Measurements from ENCODE around the gene SAP30BP. TPM values are rescaled to one million over a fixed set of nuclear protein-coding genes. Genes with fewer than 3 reads are reported as not detected.

Gene SAP30BP
- total RNA-seq, 2 donors from 2014 or later, result 96.5 to 113 TPM

DNA sequence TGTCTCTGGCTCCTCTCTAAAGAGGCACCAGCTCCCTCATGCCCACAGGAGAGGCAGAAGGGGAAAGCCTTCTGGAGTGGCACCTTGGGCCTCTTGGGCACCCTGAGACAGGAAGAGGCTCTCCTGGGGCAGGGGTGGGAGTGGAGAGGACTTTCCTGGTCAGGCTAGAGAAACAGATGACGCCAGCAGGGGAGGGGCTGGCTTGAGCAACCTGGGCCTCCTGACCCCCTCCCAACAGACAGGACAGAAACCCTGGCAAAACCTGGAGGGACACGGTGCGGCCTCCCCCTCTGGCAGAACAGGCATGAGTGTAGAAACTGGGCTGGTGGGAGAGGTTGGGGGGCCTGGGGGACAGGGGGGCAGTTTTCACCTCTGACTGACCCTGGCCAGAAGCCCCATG, 27.8 kb upstream of the SAP30BP start:
- no peak overlapping the region for H3K4me3 ChIP-seq (ENCODE audit: low read length)
- peaks cover 5% of the 10 kb centered on the region for H3K4me1 Mint-ChIP-seq
- 94 to 100% methylated on average over 3 of the region's 3 CpGs for WGBS, 2 experiments (ENCODE audit: insufficient coverage in 1 of 2, insufficient read length in 1 of 2)

GRCh38 chr17:75639771-75640555, 27.2 kb upstream of the SAP30BP start:
- H3K27ac ChIP-seq (ENCODE audit: low read depth, low read length), result no peak overlapping the region
- H3K9me3 Mint-ChIP-seq, result no peaks in the 10 kb centered on the region
- peaks cover 2% of the 10 kb centered on the region for H3K4me1 Mint-ChIP-seq
- H3K27me3 Mint-ChIP-seq (ENCODE audit: insufficient read depth), result no peaks in the 10 kb centered on the region
- no peak overlapping the region for H3K4me3 Mint-ChIP-seq
- no peaks in the 10 kb centered on the region for H3K27me3 ChIP-seq (ENCODE audit: control insufficient read depth, insufficient read depth, low read length, poor library complexity, severe bottlenecking)
- TF ChIP-seq, protein P1, sequence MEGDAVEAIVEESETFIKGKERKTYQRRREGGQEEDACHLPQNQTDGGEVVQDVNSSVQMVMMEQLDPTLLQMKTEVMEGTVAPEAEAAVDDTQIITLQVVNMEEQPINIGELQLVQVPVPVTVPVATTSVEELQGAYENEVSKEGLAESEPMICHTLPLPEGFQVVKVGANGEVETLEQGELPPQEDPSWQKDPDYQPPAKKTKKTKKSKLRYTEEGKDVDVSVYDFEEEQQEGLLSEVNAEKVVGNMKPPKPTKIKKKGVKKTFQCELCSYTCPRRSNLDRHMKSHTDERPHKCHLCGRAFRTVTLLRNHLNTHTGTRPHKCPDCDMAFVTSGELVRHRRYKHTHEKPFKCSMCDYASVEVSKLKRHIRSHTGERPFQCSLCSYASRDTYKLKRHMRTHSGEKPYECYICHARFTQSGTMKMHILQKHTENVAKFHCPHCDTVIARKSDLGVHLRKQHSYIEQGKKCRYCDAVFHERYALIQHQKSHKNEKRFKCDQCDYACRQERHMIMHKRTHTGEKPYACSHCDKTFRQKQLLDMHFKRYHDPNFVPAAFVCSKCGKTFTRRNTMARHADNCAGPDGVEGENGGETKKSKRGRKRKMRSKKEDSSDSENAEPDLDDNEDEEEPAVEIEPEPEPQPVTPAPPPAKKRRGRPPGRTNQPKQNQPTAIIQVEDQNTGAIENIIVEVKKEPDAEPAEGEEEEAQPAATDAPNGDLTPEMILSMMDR (conservative IDR thresholded peaks at IDR 0.05), result peak; percentile 35
- H3K9me3 ChIP-seq (ENCODE audit: control insufficient read depth, low read length), result no peaks in the 10 kb centered on the region
- no peak overlapping the region for H3K27ac Mint-ChIP-seq
- H3K4me1 ChIP-seq (ENCODE audit: control insufficient read depth, insufficient read depth, low read length), result no peaks in the 10 kb centered on the region
- DNase-seq, result peak; percentile 61
- H3K36me3 Mint-ChIP-seq (ENCODE audit: low read depth), result peaks cover 9% of the 10 kb centered on the region
- peaks cover 10% of the 10 kb centered on the region for H3K36me3 ChIP-seq (ENCODE audit: control insufficient read depth, insufficient read depth, low read length)
- no peak overlapping the region for H3K4me3 ChIP-seq (ENCODE audit: low read length)
- 93% methylated on average over 26 to 30 of the region's 30 CpGs for WGBS, 2 experiments (ENCODE audit: insufficient coverage in 1 of 2, insufficient read length in 1 of 2)
- no peak overlapping the region for H3K9ac ChIP-seq (ENCODE audit: extremely low read depth, low read length, poor library complexity, severe bottlenecking)

More for the DNA sequence above, 27.8 kb upstream of the SAP30BP start:
- no peak overlapping the region for H3K4me3 Mint-ChIP-seq
- no peak overlapping the region for H3K27ac Mint-ChIP-seq
- H3K9ac ChIP-seq (ENCODE audit: extremely low read depth, low read length, poor library complexity, severe bottlenecking), result no peak overlapping the region
- DNase-seq, result peak; percentile 38
- H3K9me3 ChIP-seq (ENCODE audit: control insufficient read depth, low read length), result no peaks in the 10 kb centered on the region
- H3K27ac ChIP-seq (ENCODE audit: low read depth, low read length), result no peak overlapping the region
- H3K27me3 Mint-ChIP-seq (ENCODE audit: insufficient read depth), result no peaks in the 10 kb centered on the region
- H3K9me3 Mint-ChIP-seq, result no peaks in the 10 kb centered on the region
- H3K4me1 ChIP-seq (ENCODE audit: control insufficient read depth, insufficient read depth, low read length), result no peaks in the 10 kb centered on the region
- H3K27me3 ChIP-seq (ENCODE audit: control insufficient read depth, insufficient read depth, low read length, poor library complexity, severe bottlenecking), result no peaks in the 10 kb centered on the region
- H3K36me3 ChIP-seq (ENCODE audit: control insufficient read depth, insufficient read depth, low read length), result peaks cover 7% of the 10 kb centered on the region
- TF ChIP-seq, protein P1 (conservative IDR thresholded peaks at IDR 0.05), result no peak
- peaks cover 9% of the 10 kb centered on the region for H3K36me3 Mint-ChIP-seq (ENCODE audit: low read depth)

GRCh38 chr17:75640556-75641119, 26.5 kb upstream of the SAP30BP start:
- Histone ChIP-seq H3K27ac (ENCODE audit: low read depth, low read length) (no peak overlapping the region), H3K9ac (ENCODE audit: extremely low read depth, low read length, poor library complexity, severe bottlenecking) (no peak overlapping the region), H3K4me3 (ENCODE audit: low read length) (no peak overlapping the region), H3K9me3 (ENCODE audit: control insufficient read depth, low read length) (no peaks in the 10 kb centered on the region), H3K4me1 (ENCODE audit: control insufficient read depth, insufficient read depth, low read length) (no peaks in the 10 kb centered on the region), H3K36me3 (ENCODE audit: control insufficient read depth, insufficient read depth, low read length) (peaks cover 15% of the 10 kb centered on the region), H3K27me3 (ENCODE audit: control insufficient read depth, insufficient read depth, low read length, poor library complexity, severe bottlenecking) (no peaks in the 10 kb centered on the region)
- TF ChIP-seq, protein P1 (conservative IDR thresholded peaks at IDR 0.05), result no peak
- Mint-ChIP-seq H3K27me3 (ENCODE audit: insufficient read depth) (no peaks in the 10 kb centered on the region), H3K36me3 (ENCODE audit: low read depth) (peaks cover 13% of the 10 kb centered on the region), H3K4me1 (peaks cover 8% of the 10 kb centered on the region), H3K9me3 (no peaks in the 10 kb centered on the region), H3K4me3 (no peak overlapping the region), H3K27ac (no peak overlapping the region)
- 95% methylated on average over 13 of the region's 13 CpGs; no CpG with 5 or more reads in 1 of the 2 experiments for WGBS, 2 experiments (ENCODE audit: insufficient coverage in 1 of 2, insufficient read length in 1 of 2)
- peak; percentile 47 for DNase-seq
